ENCODE results near the gene IQCM. TPM values are rescaled to one million over a fixed set of nuclear protein-coding genes. Genes with fewer than 3 reads are reported as not detected.

The IQCM gene
- total RNA-seq, 2 experiments from 2014 or later = not detected

GRCh38 chr4:149574971-149575370, 240.7 kb downstream of the IQCM start:
- no peaks in the 10 kb centered on the region for H3K9me2 ChIP-seq (ENCODE audit: insufficient read depth, low read length)
- no peaks in the 10 kb centered on the region for H3K9me3 ChIP-seq (ENCODE audit: low read length)
- no peak for TF ChIP-seq CTCF (conservative IDR thresholded peaks at IDR 0.05; ENCODE audit: low read length)
- TF ChIP-seq EZH2phosphoT487 (IDR thresholded peaks at IDR 0.05; ENCODE audit: borderline replicate concordance, low read depth, low read length) = no peak
- DNase-seq (ENCODE audit: low spot score) = no peak
- no peak overlapping the region for H3K27ac ChIP-seq (ENCODE audit: low read depth, low read length, poor library complexity, severe bottlenecking)
- no peak overlapping the region for H3K4me2 ChIP-seq (ENCODE audit: low read length)
- no peak overlapping the region for H2AFZ ChIP-seq (ENCODE audit: low read length)
- CTCF ChIA-PET (ENCODE audit: unreplicated experiment) = no interaction called here
- no peaks in the 10 kb centered on the region for H4K20me1 ChIP-seq (ENCODE audit: insufficient read depth, low read length)
- POLR2A ChIA-PET = no interaction called here
- intact Hi-C loops (cut with micrococcal nuclease; ENCODE audit: unreplicated experiment) = no loop called here
- H3K4me3 ChIP-seq (ENCODE audit: low read depth, low read length, poor library complexity, severe bottlenecking) = no peak overlapping the region
- BruUV-seq (replicated peaks) = no TSS peak
- no peaks in the 10 kb centered on the region for H3K36me3 ChIP-seq (ENCODE audit: insufficient read depth, low read length)
- H3K4me1 ChIP-seq (ENCODE audit: insufficient read depth, low read length, poor library complexity, severe bottlenecking) = no peaks in the 10 kb centered on the region
- no peaks in the 10 kb centered on the region for H3K79me2 ChIP-seq (ENCODE audit: insufficient read depth, low read depth, low read length)

GRCh38 chr4:149572716-149573115, 242.9 kb downstream of the IQCM start:
- DNase-seq (ENCODE audit: low spot score) = no peak
- Histone ChIP-seq H3K4me3 (ENCODE audit: low read depth, low read length, poor library complexity, severe bottlenecking) (no peak overlapping the region), H4K20me1 (ENCODE audit: insufficient read depth, low read length) (no peaks in the 10 kb centered on the region), H3K79me2 (ENCODE audit: insufficient read depth, low read depth, low read length) (no peaks in the 10 kb centered on the region), H3K9me3 (ENCODE audit: low read length) (no peaks in the 10 kb centered on the region), H3K4me1 (ENCODE audit: insufficient read depth, low read length, poor library complexity, severe bottlenecking) (no peaks in the 10 kb centered on the region), H2AFZ (ENCODE audit: low read length) (no peak overlapping the region), H3K9me2 (ENCODE audit: insufficient read depth, low read length) (no peaks in the 10 kb centered on the region), H3K36me3 (ENCODE audit: insufficient read depth, low read length) (no peaks in the 10 kb centered on the region), H3K27ac (ENCODE audit: low read depth, low read length, poor library complexity, severe bottlenecking) (no peak overlapping the region), H3K4me2 (ENCODE audit: low read length) (no peak overlapping the region)
- intact Hi-C loops (cut with micrococcal nuclease; ENCODE audit: unreplicated experiment) = no loop called here
- ChIA-PET POLR2A (no interaction called here), CTCF (ENCODE audit: unreplicated experiment) (no interaction called here)
- TF ChIP-seq CTCF (conservative IDR thresholded peaks at IDR 0.05; ENCODE audit: low read length) = no peak
- TF ChIP-seq EZH2phosphoT487 (IDR thresholded peaks at IDR 0.05; ENCODE audit: borderline replicate concordance, low read depth, low read length) = no peak
- no TSS peak for BruUV-seq (replicated peaks)

GRCh38 chr4:149555799-149556198, 259.8 kb downstream of the IQCM start:
- Histone ChIP-seq H3K36me3 (ENCODE audit: insufficient read depth, low read length) (no peaks in the 10 kb centered on the region), H3K4me3 (ENCODE audit: low read depth, low read length, poor library complexity, severe bottlenecking) (no peak overlapping the region), H3K9me3 (ENCODE audit: low read length) (no peaks in the 10 kb centered on the region), H2AFZ (ENCODE audit: low read length) (no peak overlapping the region), H3K4me2 (ENCODE audit: low read length) (no peak overlapping the region), H3K79me2 (ENCODE audit: insufficient read depth, low read depth, low read length) (no peaks in the 10 kb centered on the region), H4K20me1 (ENCODE audit: insufficient read depth, low read length) (no peaks in the 10 kb centered on the region), H3K4me1 (ENCODE audit: insufficient read depth, low read length, poor library complexity, severe bottlenecking) (no peaks in the 10 kb centered on the region), H3K9me2 (ENCODE audit: insufficient read depth, low read length) (no peaks in the 10 kb centered on the region), H3K27ac (ENCODE audit: low read depth, low read length, poor library complexity, severe bottlenecking) (no peak overlapping the region)
- no TSS peak for BruUV-seq (replicated peaks)
- TF ChIP-seq CTCF (conservative IDR thresholded peaks at IDR 0.05; ENCODE audit: low read length) (no peak), EZH2phosphoT487 (IDR thresholded peaks at IDR 0.05; ENCODE audit: borderline replicate concordance, low read depth, low read length) (no peak)
- ChIA-PET POLR2A (no interaction called here), CTCF (ENCODE audit: unreplicated experiment) (no interaction called here)
- intact Hi-C loops (cut with micrococcal nuclease; ENCODE audit: unreplicated experiment) = no loop called here
- DNase-seq (ENCODE audit: low spot score) = no peak
